ENCODE data around the gene AOX1.
"Not testable (repeated sequence)": the region's sequence is repeated elsewhere in the genome, so short reads cannot be mapped to it uniquely, and the experiment has no call there.

Gene AOX1

DNA sequence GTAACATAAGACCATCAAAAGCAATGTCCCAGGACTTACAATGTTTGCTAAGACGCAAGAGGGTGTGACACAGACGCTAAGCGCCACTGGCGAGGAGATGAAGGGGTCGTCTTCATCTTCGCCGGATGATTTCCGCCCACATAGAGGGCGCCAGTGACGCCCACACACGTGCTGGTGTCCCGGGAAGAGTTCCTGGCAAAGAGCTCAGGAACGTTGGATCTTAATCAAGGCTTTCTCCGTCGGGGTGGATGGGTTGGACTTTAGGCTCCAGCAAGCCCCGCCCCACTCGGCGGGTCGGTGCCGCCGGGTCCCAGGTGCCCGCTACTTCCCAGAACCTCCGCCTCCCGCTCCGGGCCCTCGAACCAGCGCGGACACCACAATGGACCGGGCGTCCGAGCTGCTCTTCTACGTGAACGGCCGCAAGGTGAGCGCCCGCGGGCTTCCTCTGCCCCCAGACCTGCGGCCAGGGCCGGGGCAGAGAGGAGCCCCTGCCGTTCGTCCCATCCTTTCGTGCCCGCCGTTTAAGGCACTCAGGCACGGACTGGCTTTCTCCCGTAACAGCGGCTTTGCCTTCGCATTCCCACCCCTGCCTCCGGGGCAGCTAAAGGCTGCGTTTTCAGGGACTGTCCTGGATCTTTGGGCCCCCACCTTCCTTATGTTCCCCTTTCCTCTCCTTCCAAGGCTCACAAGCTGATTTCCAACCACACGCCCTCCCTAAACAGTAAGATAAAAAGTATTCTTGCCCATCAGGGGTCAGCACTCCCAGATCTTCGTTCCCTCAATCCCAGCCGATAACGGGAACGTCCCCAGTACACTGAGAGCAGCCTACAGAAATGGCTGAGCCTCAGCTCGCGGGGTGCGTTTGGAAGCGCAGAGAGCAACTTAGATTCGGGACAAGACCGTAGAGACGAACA is at the start of gene AOX1:
Gene AOX1 (plus strand): TSS at position 285 of the 914 bp plus-strand sequence. CDS start 95 bp downstream, at position 380.
- DNase-seq = no peak

DNA sequence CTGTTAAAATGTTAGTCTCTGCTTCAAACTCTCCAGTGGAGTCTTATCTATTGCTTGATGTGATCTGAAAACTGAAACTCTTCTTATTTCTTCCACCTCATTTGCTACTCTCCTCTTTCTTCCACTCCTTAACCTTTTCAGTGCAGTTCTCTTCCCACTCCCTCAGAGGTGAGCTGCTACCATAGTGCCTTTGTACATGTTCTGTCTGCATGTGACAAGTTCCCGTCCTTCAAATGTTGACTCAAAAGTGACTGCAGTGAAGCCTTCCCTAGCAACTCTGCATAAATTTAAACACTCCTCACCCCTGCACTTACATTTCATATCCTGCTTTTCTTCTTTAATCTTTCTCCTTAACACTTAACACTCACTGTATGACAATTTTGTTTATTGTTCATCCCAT is 47.7 kb upstream of the AOX1 start:
- DNase-seq = no peak

DNA sequence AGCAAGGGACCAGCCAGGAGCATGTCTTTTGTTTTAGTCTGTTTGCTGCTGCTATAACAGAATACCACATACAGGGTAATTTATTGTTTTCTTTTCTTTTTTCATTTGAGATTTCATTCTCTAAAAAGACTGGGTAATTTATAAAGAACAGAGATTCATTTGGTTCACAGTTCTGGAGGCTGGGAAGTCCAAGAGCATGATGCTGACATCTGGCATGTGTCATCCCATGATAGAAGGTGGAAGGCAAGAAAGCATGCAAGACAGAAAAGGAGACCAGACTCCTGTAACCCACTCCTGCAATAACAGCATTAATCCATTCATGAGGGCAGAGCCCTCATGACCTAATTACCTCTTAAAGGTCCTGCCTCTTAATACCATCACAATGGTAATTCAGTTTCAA is 45.0 kb upstream of the AOX1 start:
- no peak for DNase-seq

DNA sequence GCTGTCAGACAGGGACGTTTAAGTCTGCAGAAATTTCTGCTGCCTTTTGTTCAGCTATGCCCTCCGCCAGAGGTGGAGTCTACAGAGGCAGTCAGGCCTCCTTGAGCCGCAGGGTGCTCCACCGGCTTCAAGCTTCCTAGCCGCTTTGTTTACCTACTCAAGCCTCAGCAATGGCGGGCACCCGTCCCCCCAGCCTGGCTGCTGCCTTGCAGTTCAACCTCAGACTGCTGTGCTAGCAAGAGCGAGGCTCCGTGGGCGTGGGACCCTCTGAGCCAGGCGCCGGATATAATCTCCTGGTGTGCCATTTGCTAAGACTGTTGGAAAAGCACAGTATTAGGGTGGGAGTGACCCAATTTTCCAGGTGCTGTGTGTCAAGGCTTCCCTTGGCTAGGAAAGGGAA is 19.2 kb upstream of the AOX1 start:
- DNase-seq = not testable (repeated sequence)

DNA sequence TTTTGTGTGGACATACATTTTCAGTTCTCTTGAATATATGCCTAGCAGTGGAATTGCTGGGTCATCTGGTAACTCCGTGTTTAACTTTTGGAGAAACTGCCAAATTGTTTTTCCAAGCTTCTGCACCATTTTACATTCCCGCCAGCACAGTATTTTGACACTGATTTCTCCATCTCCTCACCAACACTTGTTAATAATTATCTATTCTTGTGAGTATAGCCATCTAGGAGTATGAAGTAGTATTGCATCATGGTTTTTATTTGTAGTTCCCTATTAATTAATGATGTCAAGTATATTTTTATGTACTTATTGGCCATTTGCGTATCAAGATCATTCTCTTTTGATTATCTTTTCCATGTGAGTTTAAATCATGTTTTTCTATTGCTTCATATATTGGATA is 17.9 kb upstream of the AOX1 start:
- DNase-seq = no peak

DNA sequence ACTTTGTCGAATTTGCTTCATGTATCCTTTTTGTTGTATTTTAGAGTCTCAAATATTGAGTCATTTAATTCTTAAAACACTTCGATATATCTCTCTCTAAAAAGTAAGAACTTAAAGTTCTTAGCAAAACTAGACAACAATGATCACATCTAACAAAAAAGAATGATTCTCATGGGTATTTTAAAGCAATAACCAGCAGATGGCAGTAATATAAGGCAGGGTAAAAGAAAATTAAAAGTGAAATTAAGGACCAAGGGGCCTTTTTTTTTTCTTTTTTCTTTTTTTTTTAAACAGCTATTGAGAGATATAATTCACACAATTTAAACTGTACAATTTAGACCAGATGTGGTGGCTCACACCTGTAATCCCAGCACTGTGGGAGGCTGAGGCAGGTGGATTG is 9.9 kb upstream of the AOX1 start:
- no peak for DNase-seq

DNA sequence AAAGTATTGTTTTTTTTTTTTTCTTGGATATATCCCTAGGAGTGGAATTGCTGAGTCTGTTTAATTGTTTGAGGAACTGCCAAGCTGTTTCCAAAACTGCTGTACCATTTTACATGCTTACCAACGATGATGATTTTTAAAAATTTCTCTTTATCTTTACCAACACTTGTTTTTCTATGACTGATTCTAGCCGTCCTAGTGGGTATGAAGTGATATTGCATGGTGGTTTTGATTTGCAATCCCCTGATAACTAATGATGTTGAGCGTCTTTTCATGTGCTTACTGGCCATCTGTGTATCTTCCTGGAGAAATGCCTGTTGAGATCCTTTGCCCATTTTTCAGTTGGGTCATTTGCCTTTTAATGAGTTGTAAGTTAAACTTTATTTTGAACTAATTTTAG is 8.8 kb upstream of the AOX1 start:
- DNase-seq = no peak

DNA sequence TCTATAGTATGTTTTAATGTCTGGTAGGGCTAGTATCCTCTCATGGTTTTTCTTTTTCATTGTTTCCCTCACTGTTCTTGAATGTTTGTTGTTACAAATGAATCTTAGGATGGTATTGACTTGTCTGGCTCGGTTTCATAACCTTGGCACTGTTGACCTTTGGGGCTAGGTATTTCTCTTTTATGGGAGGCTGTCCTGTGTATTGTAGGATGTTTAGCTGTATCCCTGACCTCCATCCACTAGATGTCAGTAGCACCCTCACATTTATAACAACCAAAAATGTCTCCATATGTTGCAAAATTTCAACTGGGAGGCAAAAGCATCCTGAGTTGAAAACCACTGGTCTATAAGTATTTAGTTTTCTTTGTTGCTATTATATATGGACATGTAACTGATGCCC is 7.0 kb upstream of the AOX1 start:
- no peak for DNase-seq

DNA sequence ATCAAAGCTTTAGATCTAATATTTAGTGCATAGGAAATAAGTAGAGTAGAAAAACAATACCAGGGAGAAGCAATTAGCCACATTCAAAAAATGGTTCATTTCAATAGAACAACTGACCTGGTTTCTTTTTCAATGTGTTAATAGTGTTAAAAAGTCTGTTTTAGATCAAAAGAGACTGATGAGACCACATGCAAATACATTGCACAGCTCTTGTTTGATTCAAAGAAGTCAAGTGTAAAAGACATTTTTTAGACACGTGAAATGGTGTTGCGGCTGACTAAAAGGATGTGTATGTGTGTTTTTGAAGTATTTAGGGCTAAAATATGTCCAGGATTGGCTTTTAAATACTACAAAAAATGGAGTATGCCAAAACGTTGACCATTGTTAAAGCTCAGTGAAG is 1.2 kb upstream of the AOX1 start:
- DNase-seq = no peak

DNA sequence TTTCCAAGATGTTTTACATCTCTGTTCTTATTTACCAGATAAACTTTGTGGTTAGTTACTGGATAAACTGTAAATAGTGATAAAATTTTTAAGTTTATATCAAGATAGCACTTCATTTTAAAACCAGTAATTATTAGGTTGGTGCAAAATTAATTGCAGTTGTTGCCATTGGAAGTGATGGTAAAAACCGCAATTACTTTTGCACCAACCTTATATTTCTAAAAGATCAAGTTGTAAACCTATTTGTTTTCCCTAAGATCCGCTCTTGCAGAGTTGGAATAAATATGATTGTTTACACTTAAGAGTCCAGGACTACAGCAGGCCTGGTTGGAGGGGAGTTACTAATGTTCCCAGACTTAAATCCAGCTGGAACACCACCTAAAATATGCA is 479 bp upstream of the AOX1 start:
- DNase-seq = no peak

DNA sequence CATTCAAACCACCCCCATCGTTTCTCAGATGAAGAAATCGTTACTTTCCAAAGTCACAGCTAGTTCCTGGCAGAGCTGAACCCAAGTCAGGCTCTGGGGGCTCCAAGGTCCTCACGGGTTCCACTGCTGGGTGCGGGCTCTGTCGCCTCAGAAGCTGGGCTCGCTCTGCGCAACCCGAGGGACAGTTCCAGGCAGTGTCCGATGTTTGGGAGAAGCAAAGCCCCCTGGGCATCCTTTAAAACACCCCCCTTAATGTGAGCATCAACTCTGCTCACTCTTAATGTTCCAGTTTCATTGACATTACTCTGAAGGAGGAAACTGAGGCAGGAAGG is 796 bp downstream of the AOX1 start:
- no peak for DNase-seq

DNA sequence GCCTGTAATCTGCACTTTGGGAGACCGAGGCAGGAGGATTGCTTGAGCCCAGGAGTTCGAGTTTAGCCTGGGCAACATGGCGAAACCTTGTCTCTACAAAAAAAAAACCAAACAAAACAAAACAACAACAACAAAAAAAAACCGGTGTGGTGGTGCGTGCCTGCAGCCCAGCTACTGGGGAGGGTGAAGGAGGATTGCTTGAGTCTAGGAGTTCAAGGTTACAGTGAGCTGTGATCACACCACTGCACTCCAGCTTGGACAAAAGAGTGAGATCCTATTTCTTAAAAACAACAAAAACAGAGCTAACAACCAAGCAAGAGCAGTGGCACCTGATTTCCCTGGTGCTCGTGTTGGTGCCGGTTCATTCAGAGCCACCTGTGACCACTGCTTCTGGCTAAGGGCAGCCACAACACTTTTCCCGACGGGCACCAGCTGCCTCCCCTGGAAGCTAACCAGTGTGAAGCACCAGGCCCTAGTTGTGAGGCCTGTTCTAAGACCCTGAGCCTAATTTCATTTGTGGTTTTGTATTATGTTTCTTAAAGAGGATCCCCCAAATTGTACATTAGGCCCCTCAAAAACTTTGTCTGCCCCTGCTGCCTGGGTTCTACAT is 1.3 kb downstream of the AOX1 start:
- no peak for DNase-seq

DNA sequence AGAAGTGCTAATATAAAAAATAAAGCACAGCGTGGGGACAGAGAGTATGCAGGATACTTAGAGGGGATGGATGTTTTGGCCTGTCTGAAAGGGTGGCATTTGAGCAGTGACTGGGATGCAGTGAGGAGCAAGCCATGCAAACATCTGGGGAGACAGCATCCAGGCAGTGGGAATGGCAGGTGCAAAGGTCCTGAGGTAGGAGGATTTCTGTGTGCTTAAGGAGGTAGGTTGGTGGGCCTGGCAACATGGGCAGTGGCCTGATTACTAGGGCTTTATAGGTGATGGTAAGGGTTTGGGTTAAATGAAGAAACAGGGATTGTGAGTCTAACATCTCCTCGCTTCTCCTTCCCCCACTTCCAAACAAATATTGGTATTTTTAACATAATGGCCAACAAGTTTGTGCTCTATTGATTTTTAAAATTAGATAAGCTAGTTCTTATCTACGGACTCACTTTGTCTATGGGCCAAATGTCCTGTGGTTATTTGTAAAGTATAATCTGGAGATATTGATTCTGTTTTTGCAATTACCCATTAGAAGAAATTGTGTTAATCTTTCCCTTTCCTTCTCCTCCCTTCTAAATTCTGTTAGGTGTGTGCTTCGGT is 2.4 kb downstream of the AOX1 start:
- DNase-seq = no peak

DNA sequence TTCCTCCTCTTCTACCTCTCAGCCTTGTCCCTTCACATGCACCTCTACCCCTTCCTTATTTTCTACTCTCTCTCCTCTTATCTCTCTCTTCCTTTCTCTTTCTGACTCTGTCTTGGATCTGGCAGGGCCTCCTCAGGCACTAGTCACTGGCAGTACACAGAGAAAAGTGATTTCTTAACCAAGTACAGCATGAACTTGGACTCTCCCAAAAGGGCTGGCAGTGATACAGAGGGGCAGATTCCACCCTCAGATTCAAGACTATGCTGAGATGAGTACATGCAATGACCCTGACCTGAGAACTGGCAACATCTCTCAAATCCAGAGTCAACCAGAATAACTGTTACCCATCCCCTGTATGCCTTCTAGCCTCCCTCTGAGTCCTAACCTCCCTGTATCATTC is 4.3 kb downstream of the AOX1 start:
- DNase-seq = no peak

DNA sequence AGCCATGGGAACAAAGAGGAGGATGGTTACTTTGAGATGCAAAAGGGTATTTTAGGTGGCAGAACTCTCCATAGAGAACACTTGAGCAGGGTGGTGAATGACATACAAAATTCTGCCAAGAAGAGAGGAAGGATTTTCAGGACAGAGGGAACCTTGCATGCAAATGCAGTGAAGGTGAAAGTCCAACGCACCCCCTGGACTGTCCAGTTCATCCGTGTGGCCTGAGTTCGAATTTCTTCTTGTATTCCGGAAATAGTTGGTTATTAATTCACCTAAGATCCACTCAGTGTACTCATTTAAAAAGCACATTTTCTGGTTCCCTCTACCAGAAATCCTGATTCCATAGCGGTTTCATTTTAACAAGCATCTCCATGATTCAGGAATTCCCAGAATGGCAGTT is 5.5 kb downstream of the AOX1 start:
- no peak for DNase-seq

DNA sequence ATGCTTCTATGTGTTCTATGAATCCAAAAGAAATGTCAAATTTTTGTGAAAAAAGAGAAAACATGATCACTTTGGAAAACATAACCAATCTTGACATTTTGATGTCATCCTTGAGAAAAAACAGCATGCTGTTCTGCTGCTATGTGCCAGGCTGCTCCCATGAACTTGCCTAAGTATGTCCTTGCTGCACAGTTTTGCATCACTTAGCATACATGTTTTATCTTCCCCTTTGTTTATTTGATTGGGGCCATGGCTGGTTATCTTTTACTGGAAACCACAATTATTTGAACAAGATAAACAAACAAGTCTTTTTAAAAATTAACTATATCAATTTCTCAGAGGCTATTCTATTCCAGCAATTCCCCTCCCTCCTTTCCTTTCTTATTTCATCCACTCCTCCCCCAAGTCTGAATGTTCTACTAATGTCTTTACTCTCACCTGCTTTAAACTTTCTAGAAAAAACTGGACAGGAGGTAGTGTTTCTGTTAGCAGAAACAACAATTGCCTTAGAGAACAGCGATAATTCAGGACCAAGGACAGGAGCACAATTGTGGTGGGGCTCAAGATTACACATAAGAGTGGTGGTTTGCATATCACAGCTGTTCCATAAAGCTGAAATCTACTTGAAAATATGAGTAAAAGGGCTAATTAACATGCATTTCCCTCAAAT is 6.7 kb downstream of the AOX1 start:
- no peak for DNase-seq

DNA sequence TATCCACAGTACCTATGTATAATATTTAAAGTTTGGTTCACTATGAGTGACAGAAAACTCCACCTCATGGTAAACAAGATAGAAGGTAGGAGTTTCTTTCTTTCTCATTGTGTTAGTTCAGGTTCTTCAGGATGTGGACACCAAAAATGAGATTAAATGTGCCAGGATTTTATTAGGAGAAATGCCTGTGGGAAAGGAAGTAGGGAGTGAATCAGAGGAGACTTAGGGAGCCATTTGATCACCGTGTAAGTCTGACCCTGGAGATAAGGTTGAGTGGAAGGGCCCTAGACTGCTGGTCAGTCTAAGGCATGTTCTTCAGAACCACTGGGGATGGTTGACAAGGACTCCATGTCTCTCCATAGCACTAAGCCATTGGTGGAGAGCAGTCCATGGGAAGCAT is 8.1 kb downstream of the AOX1 start:
- no peak for DNase-seq

DNA sequence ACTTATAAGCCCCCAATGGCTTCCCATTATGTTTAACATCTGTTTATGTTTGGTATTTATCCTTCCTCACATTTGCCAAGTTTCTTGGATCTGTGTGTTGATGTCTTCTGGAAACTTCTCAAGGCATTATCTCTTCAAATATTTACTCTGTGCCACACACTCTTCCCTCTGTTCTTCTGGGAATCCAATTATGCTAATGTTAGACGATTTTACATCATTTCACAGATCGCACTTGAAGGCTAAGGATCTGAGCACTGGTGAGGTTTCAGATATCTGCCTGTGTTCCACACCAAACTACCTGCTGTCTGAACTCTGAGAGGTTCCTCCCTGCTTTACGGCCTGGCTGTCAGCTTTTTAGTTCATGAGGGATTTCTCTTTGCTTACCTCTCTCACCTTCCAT is 10.1 kb downstream of the AOX1 start:
- no peak for DNase-seq

DNA sequence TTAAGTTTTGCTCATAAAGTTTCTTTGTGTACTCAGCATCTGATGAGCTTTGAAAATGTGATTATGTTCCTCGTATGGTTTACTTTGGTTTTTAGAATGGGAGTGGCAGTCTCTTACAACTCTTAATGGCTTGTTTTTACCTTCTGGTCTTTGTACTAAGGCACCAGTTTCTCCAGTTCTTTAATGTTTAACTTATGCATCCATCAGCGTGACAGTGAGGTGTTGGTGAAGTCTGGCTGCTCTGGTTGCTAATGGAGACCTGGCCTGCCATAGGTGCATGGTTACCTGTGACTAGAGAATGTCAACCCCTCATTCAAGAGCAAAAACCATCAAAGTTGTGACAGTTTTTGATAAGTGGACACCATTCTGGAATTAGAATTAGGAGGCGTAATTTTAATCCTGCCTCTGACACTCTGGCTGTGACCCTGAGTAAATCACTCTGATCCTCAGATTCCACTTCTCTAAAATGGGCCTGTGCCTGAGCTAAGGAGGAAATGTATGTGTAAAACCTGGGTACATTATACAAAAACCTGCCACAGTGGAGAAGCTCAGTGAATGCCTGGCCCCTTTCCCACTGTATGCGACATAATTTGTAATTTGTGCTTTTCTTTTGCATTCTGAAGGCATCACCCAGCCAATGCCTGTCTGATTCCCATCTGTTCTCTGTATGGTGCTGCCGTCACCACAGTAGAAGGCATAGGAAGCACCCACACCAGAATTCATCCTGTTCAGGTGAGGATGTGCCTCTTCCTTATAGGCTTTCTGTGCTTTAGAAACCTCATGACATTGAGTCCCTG is 11.2 kb downstream of the AOX1 start:
- no peak for DNase-seq

DNA sequence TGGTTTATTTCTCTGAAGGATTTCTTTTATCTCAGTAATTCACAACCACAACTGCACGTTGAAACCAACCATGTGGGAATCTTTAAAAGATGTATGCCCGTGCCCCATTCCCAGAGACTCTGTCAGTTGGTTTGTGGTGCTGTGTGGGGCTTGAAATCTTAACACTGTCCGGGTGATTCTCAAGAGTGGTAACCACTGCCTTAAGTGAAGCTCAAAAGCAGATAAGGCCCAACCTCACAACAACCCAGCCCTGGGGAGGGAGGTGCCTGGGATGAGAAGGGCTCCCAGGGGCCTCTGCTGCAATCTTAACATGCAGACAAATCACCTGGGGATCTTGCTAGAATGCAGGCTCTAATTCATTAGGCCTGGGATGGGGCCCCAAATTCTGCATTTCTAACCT is 13.4 kb downstream of the AOX1 start:
- no peak for DNase-seq

DNA sequence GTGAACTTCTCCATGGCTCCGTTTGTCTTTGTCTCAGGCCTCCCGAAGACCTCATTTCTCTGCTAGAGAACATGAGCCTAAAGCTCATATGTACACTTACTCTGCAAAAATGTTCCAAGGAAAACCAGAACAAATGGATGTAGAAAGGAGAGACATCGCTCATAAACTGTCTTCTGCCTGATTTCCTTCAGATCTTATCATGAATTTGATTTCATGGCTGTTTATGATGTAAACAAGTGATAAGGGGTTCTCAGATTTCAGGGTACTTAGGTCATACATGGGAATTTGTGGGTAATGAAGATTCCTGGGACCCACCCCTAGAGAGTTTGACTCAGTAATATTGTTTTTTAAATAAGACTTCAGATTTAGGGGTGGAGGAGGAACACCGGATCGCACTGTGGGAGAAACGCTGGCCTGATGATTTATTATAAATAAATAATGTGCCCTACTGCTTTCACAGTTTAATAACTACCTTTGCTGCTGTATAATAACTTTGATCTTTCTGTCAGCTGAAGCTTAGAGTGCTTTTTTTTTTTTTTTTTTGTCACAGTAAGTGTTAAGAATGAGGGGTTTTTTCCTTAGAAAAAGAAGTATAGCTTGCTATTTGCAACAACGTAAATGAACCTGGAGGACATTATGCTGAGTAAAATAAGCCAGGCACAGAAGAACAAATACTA is 14.9 kb downstream of the AOX1 start:
- no peak for DNase-seq

DNA sequence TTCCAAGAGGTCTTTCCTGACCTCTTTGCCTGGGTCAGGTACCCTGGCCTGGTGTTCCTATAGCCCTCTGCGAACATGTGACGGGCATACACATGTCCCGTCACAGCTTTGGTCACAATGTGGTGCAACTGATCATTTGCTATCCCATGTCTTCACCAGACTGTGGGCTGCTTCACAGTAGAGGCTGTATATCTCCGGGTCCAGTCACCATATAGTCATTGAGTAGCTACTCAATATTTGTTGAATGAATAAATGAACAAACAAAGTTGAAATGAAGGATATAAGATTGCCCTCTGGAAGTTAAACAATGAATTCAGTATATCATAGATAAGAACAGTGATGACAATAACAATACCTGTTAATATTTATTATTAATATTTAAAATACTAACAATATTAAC is 16.8 kb downstream of the AOX1 start:
- no peak for DNase-seq

Measured in NCI-H2081 (cell line).